ENCODE data around the gene APOBR. TPM values are rescaled to one million over a fixed set of nuclear protein-coding genes. Genes with fewer than 3 reads are reported as not detected.

APOBR gene
- total and polyA plus RNA-seq, 2 of the 13 experiments (the other 11 are each of a cell fraction or from before 2014, with no cell fraction given) = 0.03 TPM; not detected in 1

- TF ChIP-seq ZFP90 (CRISPR knock-in tag; IDR thresholded peaks at IDR 0.05; ENCODE audit: borderline replicate concordance) = no peak
- no peak for TF ChIP-seq ZSCAN5A (CRISPR knock-in tag; IDR thresholded peaks at IDR 0.05; ENCODE audit: borderline replicate concordance)
- TF ChIP-seq ZNF12 (CRISPR knock-in tag; IDR thresholded peaks at IDR 0.05) = peak; percentile 65; the same call in 1 of the 2 replicates
- no peak for TF ChIP-seq ZBTB44 (CRISPR knock-in tag; IDR thresholded peaks at IDR 0.05)
- TF ChIP-seq ZNF660 (CRISPR knock-in tag; IDR thresholded peaks at IDR 0.05; ENCODE audit: borderline replicate concordance, low read depth) = no peak
- no peak for TF ChIP-seq REST (IDR thresholded peaks at IDR 0.05; ENCODE audit: borderline replicate concordance in 1 of 2, low read depth in 1 of 2, low read length in 2 of 2)
- no peak for TF ChIP-seq PLRG1 (conservative IDR thresholded peaks at IDR 0.05)
- no peak for TF ChIP-seq CBX2 (IDR thresholded peaks at IDR 0.05; ENCODE audit: low read depth, low read length)
- TF ChIP-seq CBX2 (CRISPR knock-in tag; IDR thresholded peaks at IDR 0.05; ENCODE audit: low read depth) = no peak
- no peak for TF ChIP-seq AKNA (CRISPR knock-in tag; IDR thresholded peaks at IDR 0.05; ENCODE audit: borderline replicate concordance)
- 0 out of 2 replicates have a peak, but pooled peaks have one; percentile 15 for TF ChIP-seq ZFP1 (CRISPR knock-in tag; IDR thresholded peaks at IDR 0.05)
- no peak for TF ChIP-seq ZNF234 (CRISPR knock-in tag; conservative IDR thresholded peaks at IDR 0.05)
- no peak for TF ChIP-seq ZNF570 (CRISPR knock-in tag; IDR thresholded peaks at IDR 0.05; ENCODE audit: borderline replicate concordance)
- no peak for TF ChIP-seq MAFK (conservative IDR thresholded peaks at IDR 0.05 in 1 of 2, IDR thresholded peaks at IDR 0.05 in 1 of 2; ENCODE audit: low read length in 2 of 2)
- no peak for TF ChIP-seq ZNF317 (CRISPR knock-in tag; IDR thresholded peaks at IDR 0.05)
Observed at GRCh38 chr16:28531777-28532744, 37.6 kb downstream of the APOBR start (continued).

Data from HepG2 (cell line).